HEK293 (cell line): Measurements from ENCODE around the gene FAM241A.

Experiments used
- ATF2 ChIP-seq: fragments of 450-650 bp; formaldehyde crosslinking; IDR thresholded peaks from 2 replicates; pipeline ENCODE4 v1.5.1; 2016; ENCODE audit warnings: missing biosample characterization, missing genetic modification characterization, low read depth
- GFI1B ChIP-seq: fragments of 450-650 bp; formaldehyde crosslinking; IDR thresholded peaks from 2 replicates; pipeline ENCODE4 v1.5.1; 2016; ENCODE audit warnings: missing biosample characterization, missing genetic modification characterization
- GLIS1 ChIP-seq: fragments of 450-650 bp; formaldehyde crosslinking; IDR thresholded peaks from 2 replicates; pipeline ENCODE4 v1.5.1; 2016; ENCODE audit warnings: missing biosample characterization, missing genetic modification characterization
- HOXC10 ChIP-seq: sonication (generic); formaldehyde crosslinking; IDR thresholded peaks from 2 replicates; pipeline ENCODE4 v1.8.1; 2023; ENCODE audit warnings: mild to moderate bottlenecking, missing genetic modification reagents
- KLF16 ChIP-seq: fragments of 450-650 bp; formaldehyde crosslinking; IDR thresholded peaks from 2 replicates; pipeline ENCODE4 v1.5.1; 2017; ENCODE audit warnings: missing biosample characterization, missing genetic modification characterization
- MYNN ChIP-seq: fragments of 450-650 bp; formaldehyde crosslinking; IDR thresholded peaks from 2 replicates; pipeline ENCODE4 v1.5.1; 2016; ENCODE audit warnings: missing biosample characterization, missing genetic modification characterization, borderline replicate concordance
- SP3 ChIP-seq: fragments of 450-650 bp; formaldehyde crosslinking; IDR thresholded peaks from 2 replicates; pipeline ENCODE4 v1.5.1; 2016; ENCODE audit warnings: missing biosample characterization, missing genetic modification characterization
- ZBTB21 ChIP-seq: fragments of 450-650 bp; formaldehyde crosslinking; IDR thresholded peaks from 2 replicates; pipeline ENCODE4 v1.5.1; 2017; ENCODE audit warnings: missing biosample characterization, missing genetic modification characterization
- ZNF335 ChIP-seq: fragments of 450-650 bp; formaldehyde crosslinking; conservative IDR thresholded peaks from 2 replicates; pipeline ENCODE4 v1.5.1; 2016; ENCODE audit warnings: missing biosample characterization, missing genetic modification characterization
- ZNF394 ChIP-seq: fragments of 450-650 bp; formaldehyde crosslinking; IDR thresholded peaks from 2 replicates; pipeline ENCODE4 v1.5.1; 2016; ENCODE audit warnings: missing biosample characterization, missing genetic modification characterization, mild to moderate bottlenecking, moderate library complexity, borderline replicate concordance
- ZNF514 ChIP-seq: fragments of 450-650 bp; formaldehyde crosslinking; IDR thresholded peaks from 2 replicates; pipeline ENCODE4 v1.5.1; 2016; ENCODE audit warnings: missing biosample characterization, missing genetic modification characterization
- ZNF596 ChIP-seq: fragments of 450-650 bp; IDR thresholded peaks from 2 replicates; pipeline ENCODE4 v1.5.0; 2018; ENCODE audit warnings: missing biosample characterization, mild to moderate bottlenecking, missing genetic modification characterization, moderate library complexity
- ZNF621 ChIP-seq: fragments of 450-650 bp; formaldehyde crosslinking; IDR thresholded peaks from 2 replicates; pipeline ENCODE4 v1.5.1; 2017; ENCODE audit warnings: missing biosample characterization, missing genetic modification characterization
- ZNF639 ChIP-seq: fragments of 450-650 bp; formaldehyde crosslinking; IDR thresholded peaks from 2 replicates; pipeline ENCODE4 v1.5.1; 2016; ENCODE audit warnings: missing biosample characterization, missing genetic modification characterization
- ZNF660 ChIP-seq: fragments of 450-650 bp; IDR thresholded peaks from 2 replicates; pipeline ENCODE4 v1.5.1; 2018; ENCODE audit warnings: missing biosample characterization, mild to moderate bottlenecking, missing genetic modification characterization
- ZNF664 ChIP-seq: fragments of 450-650 bp; formaldehyde crosslinking; IDR thresholded peaks from 2 replicates; pipeline ENCODE4 v1.5.1; 2016; ENCODE audit warnings: missing biosample characterization, missing genetic modification characterization
- ZNF768 ChIP-seq: fragments of 450-650 bp; formaldehyde crosslinking; IDR thresholded peaks from 2 replicates; pipeline ENCODE4 v1.5.1; 2018; ENCODE audit warnings: missing biosample characterization, mild to moderate bottlenecking, missing genetic modification characterization
- ZNF830 ChIP-seq: fragments of 450-650 bp; IDR thresholded peaks from 2 replicates; pipeline ENCODE4 v1.5.0; 2018; ENCODE audit warnings: missing biosample characterization, missing genetic modification characterization, low read depth, mild to moderate bottlenecking, moderate library complexity
- ZSCAN18 ChIP-seq: fragments of 450-650 bp; formaldehyde crosslinking; IDR thresholded peaks from 2 replicates; pipeline ENCODE4 v1.5.1; 2016; ENCODE audit warnings: missing biosample characterization, missing genetic modification characterization
- TF ChIP-seq, protein P1 (sequence below): fragments of 450-650 bp; formaldehyde crosslinking; IDR thresholded peaks from 2 replicates; pipeline ENCODE4 v1.5.1; 2016; ENCODE audit warnings: missing biosample characterization, missing genetic modification characterization
- TF ChIP-seq, protein P2 (sequence below): fragments of 450-650 bp; formaldehyde crosslinking; IDR thresholded peaks from 2 replicates; pipeline ENCODE4 v1.5.1; 2016; ENCODE audit warnings: missing biosample characterization, missing genetic modification characterization
- TF ChIP-seq, protein P3 (sequence below): fragments of 450-650 bp; formaldehyde crosslinking; IDR thresholded peaks from 2 replicates; pipeline ENCODE4 v1.5.1; 2016; ENCODE audit warnings: missing biosample characterization, missing genetic modification characterization
- TF ChIP-seq, protein P4 (sequence below): fragments of 450-650 bp; formaldehyde crosslinking; IDR thresholded peaks from 2 replicates; pipeline ENCODE4 v1.5.1; 2016; ENCODE audit warnings: missing biosample characterization, missing genetic modification characterization, borderline replicate concordance

The FAM241A gene

GRCh38 chr4:112145790-112146501 is 692 bp downstream of the FAM241A start (continued):
- no peak for TF ChIP-seq KLF16
- no peak for TF ChIP-seq ZNF660 (tag by site-specific recombination)
- no peak for TF ChIP-seq SP3 (tag by site-specific recombination)
- no peak for TF ChIP-seq ZNF621
- TF ChIP-seq, protein P1, sequence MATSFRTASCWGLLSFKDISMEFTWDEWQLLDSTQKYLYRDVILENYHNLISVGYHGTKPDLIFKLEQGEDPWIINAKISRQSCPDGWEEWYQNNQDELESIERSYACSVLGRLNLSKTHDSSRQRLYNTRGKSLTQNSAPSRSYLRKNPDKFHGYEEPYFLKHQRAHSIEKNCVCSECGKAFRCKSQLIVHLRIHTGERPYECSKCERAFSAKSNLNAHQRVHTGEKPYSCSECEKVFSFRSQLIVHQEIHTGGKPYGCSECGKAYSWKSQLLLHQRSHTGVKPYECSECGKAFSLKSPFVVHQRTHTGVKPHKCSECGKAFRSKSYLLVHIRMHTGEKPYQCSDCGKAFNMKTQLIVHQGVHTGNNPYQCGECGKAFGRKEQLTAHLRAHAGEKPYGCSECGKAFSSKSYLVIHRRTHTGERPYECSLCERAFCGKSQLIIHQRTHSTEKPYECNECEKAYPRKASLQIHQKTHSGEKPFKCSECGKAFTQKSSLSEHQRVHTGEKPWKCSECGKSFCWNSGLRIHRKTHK (tag by site-specific recombination) = no peak
- TF ChIP-seq ZNF514 (tag by site-specific recombination) = no peak
- no peak for TF ChIP-seq ZNF596 (tag by site-specific recombination)
- TF ChIP-seq ZNF394 = no peak
- TF ChIP-seq, protein P2, sequence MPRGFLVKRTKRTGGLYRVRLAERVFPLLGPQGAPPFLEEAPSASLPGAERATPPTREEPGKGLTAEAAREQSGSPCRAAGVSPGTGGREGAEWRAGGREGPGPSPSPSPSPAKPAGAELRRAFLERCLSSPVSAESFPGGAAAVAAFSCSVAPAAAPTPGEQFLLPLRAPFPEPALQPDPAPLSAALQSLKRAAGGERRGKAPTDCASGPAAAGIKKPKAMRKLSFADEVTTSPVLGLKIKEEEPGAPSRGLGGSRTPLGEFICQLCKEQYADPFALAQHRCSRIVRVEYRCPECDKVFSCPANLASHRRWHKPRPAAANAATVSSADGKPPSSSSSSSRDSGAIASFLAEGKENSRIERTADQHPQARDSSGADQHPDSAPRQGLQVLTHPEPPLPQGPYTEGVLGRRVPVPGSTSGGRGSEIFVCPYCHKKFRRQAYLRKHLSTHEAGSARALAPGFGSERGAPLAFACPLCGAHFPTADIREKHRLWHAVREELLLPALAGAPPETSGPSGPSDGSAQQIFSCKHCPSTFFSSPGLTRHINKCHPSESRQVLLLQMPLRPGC (tag by site-specific recombination) = no peak
- TF ChIP-seq, protein P3, sequence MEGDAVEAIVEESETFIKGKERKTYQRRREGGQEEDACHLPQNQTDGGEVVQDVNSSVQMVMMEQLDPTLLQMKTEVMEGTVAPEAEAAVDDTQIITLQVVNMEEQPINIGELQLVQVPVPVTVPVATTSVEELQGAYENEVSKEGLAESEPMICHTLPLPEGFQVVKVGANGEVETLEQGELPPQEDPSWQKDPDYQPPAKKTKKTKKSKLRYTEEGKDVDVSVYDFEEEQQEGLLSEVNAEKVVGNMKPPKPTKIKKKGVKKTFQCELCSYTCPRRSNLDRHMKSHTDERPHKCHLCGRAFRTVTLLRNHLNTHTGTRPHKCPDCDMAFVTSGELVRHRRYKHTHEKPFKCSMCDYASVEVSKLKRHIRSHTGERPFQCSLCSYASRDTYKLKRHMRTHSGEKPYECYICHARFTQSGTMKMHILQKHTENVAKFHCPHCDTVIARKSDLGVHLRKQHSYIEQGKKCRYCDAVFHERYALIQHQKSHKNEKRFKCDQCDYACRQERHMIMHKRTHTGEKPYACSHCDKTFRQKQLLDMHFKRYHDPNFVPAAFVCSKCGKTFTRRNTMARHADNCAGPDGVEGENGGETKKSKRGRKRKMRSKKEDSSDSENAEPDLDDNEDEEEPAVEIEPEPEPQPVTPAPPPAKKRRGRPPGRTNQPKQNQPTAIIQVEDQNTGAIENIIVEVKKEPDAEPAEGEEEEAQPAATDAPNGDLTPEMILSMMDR (tag by site-specific recombination) = no peak
- TF ChIP-seq ZNF768 (tag by site-specific recombination) = no peak
- 0 out of 2 replicates have a peak, but pooled peaks have one; percentile 44 for TF ChIP-seq ZNF664 (tag by site-specific recombination)
- no peak for TF ChIP-seq ZBTB21 (tag by site-specific recombination)
- TF ChIP-seq, protein P4, sequence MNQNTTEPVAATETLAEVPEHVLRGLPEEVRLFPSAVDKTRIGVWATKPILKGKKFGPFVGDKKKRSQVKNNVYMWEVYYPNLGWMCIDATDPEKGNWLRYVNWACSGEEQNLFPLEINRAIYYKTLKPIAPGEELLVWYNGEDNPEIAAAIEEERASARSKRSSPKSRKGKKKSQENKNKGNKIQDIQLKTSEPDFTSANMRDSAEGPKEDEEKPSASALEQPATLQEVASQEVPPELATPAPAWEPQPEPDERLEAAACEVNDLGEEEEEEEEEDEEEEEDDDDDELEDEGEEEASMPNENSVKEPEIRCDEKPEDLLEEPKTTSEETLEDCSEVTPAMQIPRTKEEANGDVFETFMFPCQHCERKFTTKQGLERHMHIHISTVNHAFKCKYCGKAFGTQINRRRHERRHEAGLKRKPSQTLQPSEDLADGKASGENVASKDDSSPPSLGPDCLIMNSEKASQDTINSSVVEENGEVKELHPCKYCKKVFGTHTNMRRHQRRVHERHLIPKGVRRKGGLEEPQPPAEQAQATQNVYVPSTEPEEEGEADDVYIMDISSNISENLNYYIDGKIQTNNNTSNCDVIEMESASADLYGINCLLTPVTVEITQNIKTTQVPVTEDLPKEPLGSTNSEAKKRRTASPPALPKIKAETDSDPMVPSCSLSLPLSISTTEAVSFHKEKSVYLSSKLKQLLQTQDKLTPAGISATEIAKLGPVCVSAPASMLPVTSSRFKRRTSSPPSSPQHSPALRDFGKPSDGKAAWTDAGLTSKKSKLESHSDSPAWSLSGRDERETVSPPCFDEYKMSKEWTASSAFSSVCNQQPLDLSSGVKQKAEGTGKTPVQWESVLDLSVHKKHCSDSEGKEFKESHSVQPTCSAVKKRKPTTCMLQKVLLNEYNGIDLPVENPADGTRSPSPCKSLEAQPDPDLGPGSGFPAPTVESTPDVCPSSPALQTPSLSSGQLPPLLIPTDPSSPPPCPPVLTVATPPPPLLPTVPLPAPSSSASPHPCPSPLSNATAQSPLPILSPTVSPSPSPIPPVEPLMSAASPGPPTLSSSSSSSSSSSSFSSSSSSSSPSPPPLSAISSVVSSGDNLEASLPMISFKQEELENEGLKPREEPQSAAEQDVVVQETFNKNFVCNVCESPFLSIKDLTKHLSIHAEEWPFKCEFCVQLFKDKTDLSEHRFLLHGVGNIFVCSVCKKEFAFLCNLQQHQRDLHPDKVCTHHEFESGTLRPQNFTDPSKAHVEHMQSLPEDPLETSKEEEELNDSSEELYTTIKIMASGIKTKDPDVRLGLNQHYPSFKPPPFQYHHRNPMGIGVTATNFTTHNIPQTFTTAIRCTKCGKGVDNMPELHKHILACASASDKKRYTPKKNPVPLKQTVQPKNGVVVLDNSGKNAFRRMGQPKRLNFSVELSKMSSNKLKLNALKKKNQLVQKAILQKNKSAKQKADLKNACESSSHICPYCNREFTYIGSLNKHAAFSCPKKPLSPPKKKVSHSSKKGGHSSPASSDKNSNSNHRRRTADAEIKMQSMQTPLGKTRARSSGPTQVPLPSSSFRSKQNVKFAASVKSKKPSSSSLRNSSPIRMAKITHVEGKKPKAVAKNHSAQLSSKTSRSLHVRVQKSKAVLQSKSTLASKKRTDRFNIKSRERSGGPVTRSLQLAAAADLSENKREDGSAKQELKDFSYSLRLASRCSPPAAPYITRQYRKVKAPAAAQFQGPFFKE (tag by site-specific recombination) = no peak
- no peak for TF ChIP-seq ZNF830 (tag by site-specific recombination)
- TF ChIP-seq ZNF639 = no peak
- no peak for TF ChIP-seq GLIS1
- TF ChIP-seq HOXC10 = no peak
- no peak for TF ChIP-seq ZSCAN18 (tag by site-specific recombination)
- no peak for TF ChIP-seq ATF2 (tag by site-specific recombination)
- peak; percentile 35 for TF ChIP-seq ZNF335
- TF ChIP-seq MYNN (tag by site-specific recombination) = no peak
- TF ChIP-seq GFI1B = no peak
